ENCODE data around the gene DCPS.

The DCPS gene

DNA sequence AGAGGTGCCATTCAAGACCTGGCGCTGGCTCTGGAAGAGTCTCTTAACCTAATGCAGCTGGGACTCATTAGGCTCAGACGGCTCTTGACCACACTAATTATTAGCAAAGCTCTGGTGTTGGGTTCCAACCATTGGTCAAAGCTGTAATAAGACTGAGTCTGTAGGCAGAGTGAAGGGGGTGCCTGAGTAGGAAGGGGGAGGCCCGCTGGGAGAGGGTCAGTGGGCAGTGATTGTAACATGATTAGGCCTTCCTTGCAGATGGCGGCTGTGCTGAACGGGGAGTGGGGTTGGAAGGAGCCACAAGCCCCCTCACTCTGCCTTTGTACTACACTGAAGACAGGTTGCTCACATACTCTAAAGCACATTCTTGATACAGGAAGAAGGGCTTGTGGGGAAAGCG is 40.4 kb upstream of the DCPS start:
- H3K4me3 ChIP-seq (ENCODE audit: low read depth, low read length) = no peak overlapping the region
- TF ChIP-seq, protein P1, sequence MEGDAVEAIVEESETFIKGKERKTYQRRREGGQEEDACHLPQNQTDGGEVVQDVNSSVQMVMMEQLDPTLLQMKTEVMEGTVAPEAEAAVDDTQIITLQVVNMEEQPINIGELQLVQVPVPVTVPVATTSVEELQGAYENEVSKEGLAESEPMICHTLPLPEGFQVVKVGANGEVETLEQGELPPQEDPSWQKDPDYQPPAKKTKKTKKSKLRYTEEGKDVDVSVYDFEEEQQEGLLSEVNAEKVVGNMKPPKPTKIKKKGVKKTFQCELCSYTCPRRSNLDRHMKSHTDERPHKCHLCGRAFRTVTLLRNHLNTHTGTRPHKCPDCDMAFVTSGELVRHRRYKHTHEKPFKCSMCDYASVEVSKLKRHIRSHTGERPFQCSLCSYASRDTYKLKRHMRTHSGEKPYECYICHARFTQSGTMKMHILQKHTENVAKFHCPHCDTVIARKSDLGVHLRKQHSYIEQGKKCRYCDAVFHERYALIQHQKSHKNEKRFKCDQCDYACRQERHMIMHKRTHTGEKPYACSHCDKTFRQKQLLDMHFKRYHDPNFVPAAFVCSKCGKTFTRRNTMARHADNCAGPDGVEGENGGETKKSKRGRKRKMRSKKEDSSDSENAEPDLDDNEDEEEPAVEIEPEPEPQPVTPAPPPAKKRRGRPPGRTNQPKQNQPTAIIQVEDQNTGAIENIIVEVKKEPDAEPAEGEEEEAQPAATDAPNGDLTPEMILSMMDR (conservative IDR thresholded peaks at IDR 0.05; ENCODE audit: low read depth, low read length) = no peak
- no peak for DNase-seq (ENCODE audit: low read depth)

DNA sequence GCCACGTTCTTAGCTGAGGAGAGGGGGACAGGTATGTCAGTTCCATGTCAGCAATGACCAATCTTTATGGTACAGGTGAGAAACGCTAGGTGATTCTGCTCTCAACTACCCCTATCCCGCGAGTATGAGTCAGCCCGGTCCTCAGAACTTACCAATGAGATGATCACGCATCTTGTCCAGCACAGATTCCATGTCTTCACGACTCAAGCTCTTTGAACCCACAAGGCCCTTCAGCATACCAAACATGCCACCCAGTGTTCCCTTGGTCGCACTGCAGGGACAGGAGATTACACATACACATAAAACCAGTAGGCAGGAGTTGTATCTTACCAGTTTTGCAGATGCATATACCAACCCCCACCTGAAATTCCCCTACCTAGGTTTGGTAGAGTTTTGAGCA is 38.0 kb upstream of the DCPS start:
- peak; percentile 65 for DNase-seq (ENCODE audit: low read depth)
- TF ChIP-seq, protein P1 (conservative IDR thresholded peaks at IDR 0.05; ENCODE audit: low read depth, low read length) = peak; percentile 41
- no peak overlapping the region for H3K4me3 ChIP-seq (ENCODE audit: low read depth, low read length)

DNA sequence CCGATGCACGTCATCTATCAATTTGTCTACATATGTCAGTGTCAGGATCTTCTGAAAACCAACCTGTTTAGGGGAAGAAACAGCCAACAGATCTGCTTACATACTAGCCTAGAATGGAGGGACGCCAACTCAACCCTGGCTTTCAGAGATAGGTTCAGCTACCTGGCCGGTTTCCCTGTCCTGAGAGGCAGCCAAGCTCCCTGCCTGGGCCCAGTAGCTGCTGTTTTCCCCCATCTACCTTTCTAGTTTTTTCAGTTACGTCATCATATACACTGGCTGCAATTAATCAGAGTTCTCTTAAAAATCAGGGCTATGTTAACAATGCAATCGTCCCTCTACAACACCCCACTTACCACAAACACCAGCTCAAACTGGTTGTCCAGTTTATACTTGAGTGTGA is 36.2 kb upstream of the DCPS start:
- peak overlapping the region; percentile 98 for H3K4me3 ChIP-seq (ENCODE audit: low read depth, low read length)
- DNase-seq (ENCODE audit: low read depth) = peak; percentile 9
- TF ChIP-seq, protein P1 (conservative IDR thresholded peaks at IDR 0.05; ENCODE audit: low read depth, low read length) = no peak

DNA sequence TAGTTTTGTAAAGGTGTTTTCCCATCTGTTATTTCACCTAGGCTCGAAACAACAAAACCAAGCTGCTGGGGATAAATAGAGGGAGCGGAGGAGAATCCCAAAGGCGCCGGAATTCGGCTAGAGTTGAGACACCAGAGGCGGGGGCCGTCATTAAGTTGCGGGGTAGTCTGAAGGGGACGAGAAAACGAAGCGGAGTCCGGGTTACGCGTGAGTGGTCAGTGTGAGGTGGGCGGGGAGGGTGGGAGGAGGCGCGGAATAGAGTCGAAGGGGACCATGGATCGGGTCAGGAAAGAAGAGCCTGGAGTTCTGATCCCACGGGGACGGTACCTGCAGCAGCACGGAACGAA is 35.5 kb upstream of the DCPS start:
- TF ChIP-seq, protein P1 (conservative IDR thresholded peaks at IDR 0.05; ENCODE audit: low read depth, low read length) = no peak
- no peak for DNase-seq (ENCODE audit: low read depth)
- peak overlapping the region; percentile 98 for H3K4me3 ChIP-seq (ENCODE audit: low read depth, low read length)

DNA sequence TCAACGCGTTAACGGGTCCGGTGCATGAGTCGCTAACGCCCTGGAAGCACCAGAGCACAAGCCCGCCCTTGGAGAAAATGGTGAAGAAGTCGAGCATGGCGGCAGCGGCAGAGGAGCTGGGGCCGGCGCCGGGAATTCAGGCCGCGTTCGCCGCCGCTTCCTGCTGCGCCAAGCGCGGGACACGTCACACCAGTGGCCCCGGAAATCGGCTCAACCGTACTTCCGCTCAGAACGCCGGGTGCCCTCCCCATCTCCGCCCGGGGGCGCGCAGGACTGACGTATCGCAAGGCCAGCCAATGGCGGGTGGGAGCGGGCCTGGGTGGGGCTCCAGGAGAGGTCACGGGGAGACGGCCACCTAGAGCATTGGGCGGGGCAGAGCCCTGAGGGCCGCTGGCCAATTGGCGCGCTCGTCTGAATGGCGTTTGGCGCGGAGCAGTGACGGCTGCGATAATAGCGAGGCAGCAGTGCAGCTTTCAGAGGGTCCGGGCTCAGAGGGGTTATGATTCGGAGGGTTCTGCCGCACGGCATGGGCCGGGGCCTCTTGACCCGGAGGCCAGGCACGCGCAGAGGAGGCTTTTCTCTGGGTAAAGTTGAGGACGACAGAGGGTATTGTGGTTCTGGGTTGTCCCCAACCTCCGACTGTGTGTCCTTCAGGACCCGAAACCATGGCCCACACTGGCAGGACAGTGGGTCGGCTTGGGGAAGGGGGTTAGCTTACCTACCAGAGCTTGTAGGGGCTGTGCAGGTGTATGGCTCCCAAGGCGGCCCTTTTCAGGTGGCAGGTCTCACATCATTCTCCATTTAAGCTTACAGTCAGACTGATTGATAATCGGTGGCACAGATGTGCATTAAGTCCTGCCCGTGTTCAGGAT is 34.9 kb upstream of the DCPS start, which contains the start of the genes FOXRED1 and SRPRA:
Gene FOXRED1 (plus strand): TSS at position 447 of the 872 bp plus-strand sequence. CDS start 53 bp downstream, at position 500.
Gene SRPRA (minus strand): TSS at position 188 of the 872 bp plus-strand sequence. CDS start 91 bp downstream, at position 97.
- peak within 1 kb of the TSS; percentile 98 for H3K4me3 ChIP-seq (ENCODE audit: low read depth, low read length)
- peak; percentile 99 for DNase-seq (ENCODE audit: low read depth)
- TF ChIP-seq, protein P1 (conservative IDR thresholded peaks at IDR 0.05; ENCODE audit: low read depth, low read length) = no peak

DNA sequence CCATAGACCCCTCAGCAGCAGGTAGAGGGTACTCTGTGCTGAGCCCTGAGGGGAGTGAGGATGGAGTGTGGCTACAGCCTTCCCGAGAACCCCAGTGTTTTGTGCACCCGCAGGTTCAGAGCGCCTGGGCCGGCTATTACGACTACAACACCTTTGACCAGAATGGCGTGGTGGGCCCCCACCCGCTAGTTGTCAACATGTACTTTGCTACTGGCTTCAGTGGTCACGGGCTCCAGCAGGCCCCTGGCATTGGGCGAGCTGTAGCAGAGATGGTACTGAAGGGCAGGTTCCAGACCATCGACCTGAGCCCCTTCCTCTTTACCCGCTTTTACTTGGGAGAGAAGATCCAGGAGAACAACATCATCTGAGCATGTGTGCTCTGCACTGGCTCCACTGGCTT is 26.5 kb upstream of the DCPS start:
- TF ChIP-seq, protein P1 (conservative IDR thresholded peaks at IDR 0.05; ENCODE audit: low read depth, low read length) = no peak
- DNase-seq (ENCODE audit: low read depth) = no peak
- no peak overlapping the region for H3K4me3 ChIP-seq (ENCODE audit: low read depth, low read length)

DNA sequence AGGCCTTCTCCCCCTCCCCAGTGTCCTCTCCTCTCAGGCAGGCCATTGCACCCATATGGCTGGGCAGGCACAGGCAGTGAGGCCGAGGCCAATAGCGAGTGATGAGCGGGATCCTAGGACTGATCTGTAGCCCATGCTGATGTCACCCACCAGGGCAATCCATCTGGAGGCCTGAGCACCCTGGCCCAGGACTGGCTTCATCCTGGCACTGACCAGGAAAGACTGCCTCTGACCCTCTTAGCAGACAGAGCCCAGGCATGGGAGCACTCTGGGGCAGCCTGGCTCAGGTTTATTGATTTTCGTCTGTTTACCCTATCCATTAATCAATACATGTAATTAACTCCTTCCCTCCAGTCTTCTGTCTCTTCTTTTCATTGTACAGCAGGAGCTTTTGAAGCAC is 26.1 kb upstream of the DCPS start:
- TF ChIP-seq, protein P1 (conservative IDR thresholded peaks at IDR 0.05; ENCODE audit: low read depth, low read length) = no peak
- no peak for DNase-seq (ENCODE audit: low read depth)
- H3K4me3 ChIP-seq (ENCODE audit: low read depth, low read length) = no peak overlapping the region
